Activated naive CD4-positive, alpha-beta T cell treated with Interleukin-2 at 50 U/mL for 16 hours (primary cell): ENCODE measurements around the gene ZNRF2.

Experiments used
- DNase-seq: peaks from one replicate; pipeline ENCODE4 v3.0.0-alpha.2; 2020

The ZNRF2 gene

GRCh38 chr7:30284298-30285066, at the start of gene ZNRF2:
TSS of gene ZNRF2 (plus strand) at chr7:30284597. CDS start at chr7:30285358, 761 bp downstream.
- peak; percentile 99 for DNase-seq

DNA sequence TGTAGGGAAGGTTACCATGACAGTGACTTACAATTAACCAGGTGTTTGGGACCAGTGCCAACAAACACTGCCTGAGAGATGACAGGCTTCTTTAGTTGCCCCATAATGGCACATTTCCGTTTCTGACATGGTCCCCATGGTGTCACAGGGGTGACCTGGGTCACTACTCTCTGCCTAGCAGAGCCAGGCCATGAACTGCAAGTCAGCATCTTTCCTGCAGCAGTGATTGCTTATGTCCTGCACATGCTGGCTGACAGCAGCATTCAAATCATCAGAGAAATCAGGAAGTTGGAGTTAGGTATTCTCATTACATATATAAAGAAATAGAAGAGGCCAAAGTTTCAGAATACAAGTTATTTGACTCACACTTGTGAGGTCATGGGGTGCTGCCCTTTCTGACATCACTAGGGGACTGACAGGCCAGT, 47.1 kb upstream of the ZNRF2 start:
- DNase-seq, result no peak

GRCh38 chr7:30238721-30239441, 45.5 kb upstream of the ZNRF2 start:
- peak; percentile 10 for DNase-seq

GRCh38 chr7:30240106-30240800, 44.1 kb upstream of the ZNRF2 start:
- no peak for DNase-seq

DNA sequence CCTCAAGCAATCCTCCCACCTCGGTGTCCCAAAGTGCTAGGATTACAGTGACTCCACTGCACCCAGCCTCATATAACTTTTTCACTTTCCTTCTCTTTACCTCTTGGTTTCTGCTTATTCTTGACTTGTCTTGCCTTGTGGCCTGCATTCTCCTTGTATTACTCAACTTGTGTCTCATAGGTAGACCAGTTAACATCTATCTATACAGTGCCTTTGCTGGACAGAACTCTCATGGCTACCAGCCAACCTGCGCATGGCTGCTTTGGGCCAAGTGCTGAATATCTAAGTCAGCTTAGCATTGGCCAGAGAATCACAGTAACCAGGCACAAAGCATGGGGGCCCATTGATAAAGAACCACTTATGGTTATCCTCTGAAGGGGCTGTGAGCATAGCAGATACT, 42.6 kb upstream of the ZNRF2 start:
- DNase-seq, result no peak

GRCh38 chr7:30244340-30244739, 40.1 kb upstream of the ZNRF2 start:
- no peak for DNase-seq

DNA sequence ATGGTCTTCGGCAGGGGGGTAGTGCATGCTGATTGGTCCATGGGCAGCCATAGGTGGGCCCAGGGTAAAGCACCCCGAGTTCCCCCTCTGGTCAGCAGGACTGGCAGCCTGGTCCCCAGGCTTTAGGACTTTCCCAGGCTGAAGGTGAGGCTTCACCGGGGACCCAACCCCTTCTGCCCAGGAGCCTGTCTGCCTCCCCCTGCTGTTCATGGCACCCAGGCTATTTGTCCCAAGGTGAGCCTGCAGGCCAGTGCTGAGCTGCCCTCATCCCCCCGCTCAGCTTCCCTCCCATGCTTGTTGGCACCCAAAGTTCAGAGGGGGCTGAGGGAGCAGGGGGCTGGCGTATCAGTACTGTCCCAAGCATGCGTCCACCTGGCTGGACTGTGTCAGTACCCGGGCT, 38.5 kb upstream of the ZNRF2 start:
- DNase-seq, result no peak

DNA sequence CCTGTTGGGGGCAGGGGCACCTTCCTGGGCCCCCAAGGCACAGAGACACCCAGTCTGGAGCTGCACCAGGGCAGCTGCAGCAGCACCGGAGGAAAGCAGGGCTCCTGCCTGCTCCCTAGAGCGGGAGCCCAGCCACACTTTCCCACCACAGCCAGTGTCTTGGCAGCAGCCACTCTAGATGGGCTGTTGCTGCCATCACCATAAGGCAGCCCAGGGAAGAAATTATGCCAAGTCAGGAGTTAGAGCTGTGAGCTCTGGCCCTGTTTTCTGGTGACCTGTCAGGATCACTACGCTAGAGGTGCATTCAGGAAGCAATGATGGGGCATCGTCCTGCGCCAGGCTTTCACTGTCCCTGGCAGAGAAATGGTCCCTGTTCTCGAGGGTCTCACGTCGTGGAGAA, 38.0 kb upstream of the ZNRF2 start:
- no peak for DNase-seq

GRCh38 chr7:30247541-30248401, 36.6 kb upstream of the ZNRF2 start:
- no peak for DNase-seq

- no peak for DNase-seq
Measured at GRCh38 chr7:30249316-30249715, 35.1 kb upstream of the ZNRF2 start.

- DNase-seq, result no peak
Measured at GRCh38 chr7:30249986-30250774, 34.2 kb upstream of the ZNRF2 start.

DNA sequence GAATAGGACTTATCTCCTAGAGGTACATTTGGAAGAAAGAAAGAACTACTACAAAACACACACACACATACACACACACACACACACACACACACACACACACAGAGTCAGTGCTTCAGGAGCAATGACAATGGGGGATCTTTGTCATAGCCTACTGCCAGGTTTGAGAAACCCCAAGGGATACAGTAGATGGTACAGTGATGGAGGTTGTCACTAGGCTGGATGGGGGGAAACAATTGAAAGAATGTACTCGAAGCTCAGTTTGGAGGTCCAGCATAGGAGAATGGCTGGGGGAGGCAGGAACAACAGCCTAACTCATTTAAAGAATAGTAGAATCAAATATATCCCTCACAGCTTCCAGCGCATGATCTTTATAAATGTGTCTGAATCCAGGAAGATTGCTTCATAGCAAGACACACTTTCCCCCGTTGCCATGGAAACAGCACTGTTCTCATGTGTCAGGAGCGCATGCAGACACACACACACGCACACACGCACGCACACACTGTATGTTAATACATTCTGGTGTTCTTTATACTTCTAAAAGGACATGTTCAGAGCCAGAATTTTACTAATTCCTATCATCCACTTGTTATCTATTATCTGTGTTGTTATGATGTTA, 32.6 kb upstream of the ZNRF2 start:
- no peak for DNase-seq

DNA sequence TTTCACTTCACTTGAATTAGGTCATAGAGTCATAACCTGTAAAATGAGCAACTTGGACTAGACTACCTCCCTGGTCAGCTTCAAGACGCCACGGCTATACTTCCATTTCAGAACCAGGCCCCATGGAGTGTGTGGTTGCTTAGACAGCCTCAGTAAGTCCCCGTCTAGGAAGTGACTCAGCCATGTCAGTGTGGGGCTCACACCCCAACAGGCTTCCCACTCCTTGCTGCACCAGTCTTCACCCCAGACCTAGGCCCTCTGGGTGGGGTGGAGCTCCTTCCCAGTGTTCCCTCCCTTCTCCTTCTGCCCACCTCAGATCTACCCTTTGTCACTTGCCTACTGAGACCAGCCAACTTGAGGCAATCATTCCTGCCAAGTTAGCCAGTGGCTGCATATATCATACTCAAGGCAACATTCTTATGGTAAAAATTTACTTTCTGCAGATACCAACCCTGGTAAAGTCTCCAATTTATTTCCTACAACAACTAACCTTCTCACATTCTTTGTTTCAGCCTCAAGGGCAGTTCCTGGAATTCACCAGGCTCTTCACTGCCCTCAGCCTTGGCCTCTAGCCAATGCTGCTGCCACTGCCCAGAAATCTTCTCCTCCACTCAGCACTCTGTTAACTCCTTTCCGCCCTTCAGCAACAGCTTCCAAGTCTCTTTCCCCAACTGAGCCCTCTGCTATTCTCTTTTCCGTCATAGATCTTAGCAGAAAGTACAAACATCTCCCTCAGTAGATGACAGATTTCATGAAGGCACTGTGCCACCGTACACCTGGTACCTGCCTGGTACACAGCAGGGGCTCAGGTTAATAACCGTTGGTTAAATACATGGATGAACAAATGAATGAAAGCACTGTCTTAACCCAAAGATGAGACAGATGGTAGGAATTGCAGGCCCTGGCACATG, 31.3 kb upstream of the ZNRF2 start:
- no peak for DNase-seq

DNA sequence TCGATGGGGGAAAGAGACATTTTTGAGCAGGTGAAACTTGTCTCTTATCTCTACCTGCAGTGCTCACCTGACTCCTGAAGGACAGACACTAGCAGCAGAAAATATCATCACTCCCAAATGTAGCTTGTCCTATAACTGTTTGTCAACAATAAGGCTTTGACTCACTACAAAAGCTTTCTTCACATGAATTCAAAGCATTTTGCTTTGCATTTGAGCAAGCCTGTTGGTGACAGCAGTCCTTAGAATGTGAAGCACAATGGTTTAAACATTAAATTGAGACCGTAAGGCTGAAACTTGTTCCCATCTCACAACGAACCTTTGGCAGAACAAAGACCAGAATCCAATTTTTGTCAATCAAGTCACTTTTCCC, 30.6 kb upstream of the ZNRF2 start:
- DNase-seq, result no peak

DNA sequence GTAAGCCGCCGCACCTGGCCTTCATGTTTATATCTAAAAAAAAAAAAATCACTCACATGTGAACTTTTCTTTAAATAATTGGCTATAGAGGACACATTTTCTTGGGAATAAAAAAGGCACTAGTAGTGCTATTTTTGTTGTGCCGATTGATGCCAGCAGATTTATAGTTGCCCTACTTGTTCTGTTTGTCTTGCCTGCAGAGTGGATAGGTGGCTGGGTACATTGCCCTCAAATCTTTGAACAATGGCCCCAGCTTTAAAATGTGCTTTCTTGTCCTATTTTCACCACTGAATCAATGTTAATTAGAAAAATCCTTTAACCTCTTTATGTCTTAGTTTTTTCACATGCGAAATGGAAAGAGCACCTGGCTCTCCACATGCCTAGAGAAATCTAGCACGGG, 30.1 kb upstream of the ZNRF2 start:
- no peak for DNase-seq

DNA sequence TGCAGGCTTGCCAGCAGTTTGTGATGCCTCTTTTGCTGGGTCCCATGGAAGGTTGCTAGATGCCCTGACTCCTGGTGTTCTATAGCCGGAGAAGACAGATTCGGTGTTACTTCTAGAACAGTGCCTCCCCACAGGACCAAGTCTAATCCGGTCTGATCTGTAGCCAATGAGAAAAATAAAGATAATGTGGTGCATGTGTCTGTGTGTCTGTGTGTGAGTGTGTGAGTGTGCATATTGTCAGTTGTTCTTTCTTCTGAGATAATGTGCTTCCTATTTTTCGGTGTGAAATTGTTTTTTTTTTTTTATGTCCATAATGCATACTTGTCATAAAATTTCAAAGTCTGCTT, 29.7 kb upstream of the ZNRF2 start:
- no peak for DNase-seq

DNA sequence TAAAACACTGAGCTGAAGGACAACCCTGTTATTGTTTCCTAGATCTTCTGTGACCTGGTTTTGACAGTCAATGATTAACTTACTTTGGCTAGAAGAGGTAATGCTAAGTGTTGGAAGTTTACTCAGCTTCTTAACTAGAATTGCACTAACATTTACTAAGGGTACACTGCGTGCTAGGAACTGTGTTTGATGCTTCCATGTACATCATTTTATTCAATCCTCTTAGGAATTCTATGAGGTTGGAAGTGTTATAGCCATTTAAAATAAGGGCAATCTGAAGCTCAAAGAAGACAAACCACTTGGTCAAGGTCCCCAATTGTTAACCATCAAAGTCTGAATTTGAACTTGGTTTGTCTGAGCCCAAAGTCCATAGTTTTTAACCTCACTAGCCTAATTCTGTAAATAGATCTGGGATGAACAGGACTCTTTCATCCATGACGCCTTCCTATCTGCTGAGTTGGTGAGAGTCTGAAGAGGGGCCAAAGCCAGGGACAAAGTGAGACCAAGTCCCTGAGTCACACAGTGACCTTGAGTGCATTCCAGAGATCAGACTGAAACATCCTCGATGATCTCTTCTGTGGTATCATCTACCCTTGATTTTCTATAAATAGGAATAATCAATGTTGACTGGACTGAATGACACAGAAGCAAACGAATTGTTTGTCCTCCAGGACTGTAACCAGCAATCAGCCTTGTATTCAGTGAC, 29.2 kb upstream of the ZNRF2 start:
- no peak for DNase-seq

DNA sequence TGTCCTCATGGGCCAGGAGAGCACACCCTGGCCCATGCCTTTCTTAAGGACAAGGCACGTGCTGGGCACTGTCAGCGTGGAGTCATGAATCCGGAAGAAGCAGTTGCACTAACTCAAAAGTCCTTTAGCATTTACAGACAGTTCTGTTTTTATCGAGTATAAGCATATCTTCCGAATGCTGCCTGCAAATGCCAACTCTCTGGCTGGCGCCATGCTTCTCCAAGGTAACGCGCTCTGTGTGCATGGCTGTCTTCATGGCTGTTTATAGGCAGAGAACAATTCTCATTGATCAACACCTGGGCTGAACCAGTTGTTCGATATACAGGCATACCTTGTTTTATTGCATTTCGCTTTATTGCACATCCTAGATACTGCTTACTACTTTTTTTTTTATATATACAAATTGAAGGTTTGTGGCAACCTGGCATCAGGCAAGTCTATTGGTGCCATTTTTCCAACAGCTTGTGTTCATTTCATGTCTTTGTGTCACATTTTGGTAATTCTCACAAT, 28.0 kb upstream of the ZNRF2 start:
- no peak for DNase-seq

GRCh38 chr7:30260246-30260768, 24.1 kb upstream of the ZNRF2 start:
- no peak for DNase-seq
